ENCODE results near the gene TNNT1. TPM values are rescaled to one million over a fixed set of nuclear protein-coding genes. Genes with fewer than 3 reads are reported as not detected.

TNNT1 gene
- total RNA-seq, 2 donors from 2014 or later = 22.9 to 66.7 TPM

DNA sequence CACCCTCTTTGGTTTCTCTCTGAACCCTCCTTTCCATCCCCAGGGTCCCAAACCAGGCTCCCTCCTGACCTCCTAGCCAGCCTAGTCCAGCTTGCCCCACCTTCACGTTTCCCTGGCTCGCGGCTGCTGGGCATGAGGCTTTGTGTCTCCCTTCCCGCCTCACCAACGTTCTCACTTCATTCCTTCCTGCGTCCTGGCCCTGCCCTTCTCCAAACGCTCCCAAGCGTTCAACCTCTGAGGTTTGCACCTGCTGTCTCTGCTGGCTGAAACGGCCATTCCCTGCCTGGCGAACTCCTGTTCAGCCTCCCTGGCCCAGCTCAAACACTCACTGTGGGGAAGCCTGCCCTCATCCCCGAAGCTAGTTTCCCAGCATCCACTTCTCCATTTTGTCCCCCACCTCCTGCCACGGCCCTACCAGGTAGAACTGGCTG, 61.0 kb downstream of the TNNT1 start:
- H3K27me3 ChIP-seq (ENCODE audit: control insufficient read depth, insufficient read depth, low read length, poor library complexity, severe bottlenecking) = peaks cover 24% of the 10 kb centered on the region
- Mint-ChIP-seq H3K9me3 (peaks cover 2% of the 10 kb centered on the region), H3K27me3 (ENCODE audit: insufficient read depth) (peaks cover 38% of the 10 kb centered on the region), H3K4me3 (peak overlapping the region; percentile 62), H3K27ac (peak overlapping the region; percentile 81), H3K36me3 (ENCODE audit: low read depth) (peaks cover 20% of the 10 kb centered on the region), H3K4me1 (peaks cover 31% of the 10 kb centered on the region)
- peaks cover 14% of the 10 kb centered on the region for H3K36me3 ChIP-seq (ENCODE audit: control insufficient read depth, insufficient read depth, low read length)
- peak; percentile 60 for DNase-seq
- TF ChIP-seq, protein P1, sequence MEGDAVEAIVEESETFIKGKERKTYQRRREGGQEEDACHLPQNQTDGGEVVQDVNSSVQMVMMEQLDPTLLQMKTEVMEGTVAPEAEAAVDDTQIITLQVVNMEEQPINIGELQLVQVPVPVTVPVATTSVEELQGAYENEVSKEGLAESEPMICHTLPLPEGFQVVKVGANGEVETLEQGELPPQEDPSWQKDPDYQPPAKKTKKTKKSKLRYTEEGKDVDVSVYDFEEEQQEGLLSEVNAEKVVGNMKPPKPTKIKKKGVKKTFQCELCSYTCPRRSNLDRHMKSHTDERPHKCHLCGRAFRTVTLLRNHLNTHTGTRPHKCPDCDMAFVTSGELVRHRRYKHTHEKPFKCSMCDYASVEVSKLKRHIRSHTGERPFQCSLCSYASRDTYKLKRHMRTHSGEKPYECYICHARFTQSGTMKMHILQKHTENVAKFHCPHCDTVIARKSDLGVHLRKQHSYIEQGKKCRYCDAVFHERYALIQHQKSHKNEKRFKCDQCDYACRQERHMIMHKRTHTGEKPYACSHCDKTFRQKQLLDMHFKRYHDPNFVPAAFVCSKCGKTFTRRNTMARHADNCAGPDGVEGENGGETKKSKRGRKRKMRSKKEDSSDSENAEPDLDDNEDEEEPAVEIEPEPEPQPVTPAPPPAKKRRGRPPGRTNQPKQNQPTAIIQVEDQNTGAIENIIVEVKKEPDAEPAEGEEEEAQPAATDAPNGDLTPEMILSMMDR (conservative IDR thresholded peaks at IDR 0.05) = no peak
- no peaks in the 10 kb centered on the region for H3K9me3 ChIP-seq (ENCODE audit: control insufficient read depth, low read length)
- 76 to 83% methylated on average over 12 of the region's 12 CpGs for WGBS, 2 experiments (ENCODE audit: insufficient coverage in 1 of 2, insufficient read length in 1 of 2)
- no peak overlapping the region for H3K27ac ChIP-seq (ENCODE audit: low read depth, low read length)
- H3K9ac ChIP-seq (ENCODE audit: extremely low read depth, low read length, poor library complexity, severe bottlenecking) = no peak overlapping the region
- no peaks in the 10 kb centered on the region for H3K4me1 ChIP-seq (ENCODE audit: control insufficient read depth, insufficient read depth, low read length)
- peak overlapping the region; percentile 78 for H3K4me3 ChIP-seq (ENCODE audit: low read length)

DNA sequence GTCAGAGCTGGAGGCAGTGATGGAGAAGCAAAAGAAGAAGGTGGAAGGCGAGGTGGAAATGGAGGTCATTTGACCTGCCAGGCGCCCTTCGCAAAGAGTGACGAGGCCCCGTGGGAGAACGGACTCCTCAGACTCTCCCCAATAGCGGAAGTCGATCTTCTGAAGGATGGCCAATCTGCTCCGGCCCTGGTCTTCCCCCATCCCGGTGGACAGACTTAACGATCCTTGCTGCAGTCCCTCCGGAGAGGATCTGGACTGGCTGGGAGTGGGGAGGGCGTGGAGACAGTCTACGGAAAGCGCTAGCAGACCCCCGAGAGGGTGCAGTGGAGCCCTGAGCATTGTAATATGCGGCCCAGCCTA, 61.5 kb downstream of the TNNT1 start:
- Mint-ChIP-seq H3K4me3 (peak overlapping the region; percentile 62), H3K27ac (peak overlapping the region; percentile 73), H3K36me3 (ENCODE audit: low read depth) (peaks cover 22% of the 10 kb centered on the region), H3K4me1 (peaks cover 31% of the 10 kb centered on the region), H3K9me3 (peaks cover 5% of the 10 kb centered on the region), H3K27me3 (ENCODE audit: insufficient read depth) (peaks cover 43% of the 10 kb centered on the region)
- WGBS, 2 experiments (ENCODE audit: insufficient coverage in 1 of 2, insufficient read length in 1 of 2) = 44 to 47% methylated on average over 17 of the region's 17 CpGs
- Histone ChIP-seq H3K27ac (ENCODE audit: low read depth, low read length) (peak overlapping the region; percentile 27), H3K4me1 (ENCODE audit: control insufficient read depth, insufficient read depth, low read length) (no peaks in the 10 kb centered on the region), H3K27me3 (ENCODE audit: control insufficient read depth, insufficient read depth, low read length, poor library complexity, severe bottlenecking) (peaks cover 29% of the 10 kb centered on the region), H3K36me3 (ENCODE audit: control insufficient read depth, insufficient read depth, low read length) (peaks cover 14% of the 10 kb centered on the region), H3K9me3 (ENCODE audit: control insufficient read depth, low read length) (no peaks in the 10 kb centered on the region), H3K9ac (ENCODE audit: extremely low read depth, low read length, poor library complexity, severe bottlenecking) (peak overlapping the region; percentile 11), H3K4me3 (ENCODE audit: low read length) (peak overlapping the region; percentile 78)
- no peak for DNase-seq
- TF ChIP-seq, protein P1 (conservative IDR thresholded peaks at IDR 0.05) = no peak

DNA sequence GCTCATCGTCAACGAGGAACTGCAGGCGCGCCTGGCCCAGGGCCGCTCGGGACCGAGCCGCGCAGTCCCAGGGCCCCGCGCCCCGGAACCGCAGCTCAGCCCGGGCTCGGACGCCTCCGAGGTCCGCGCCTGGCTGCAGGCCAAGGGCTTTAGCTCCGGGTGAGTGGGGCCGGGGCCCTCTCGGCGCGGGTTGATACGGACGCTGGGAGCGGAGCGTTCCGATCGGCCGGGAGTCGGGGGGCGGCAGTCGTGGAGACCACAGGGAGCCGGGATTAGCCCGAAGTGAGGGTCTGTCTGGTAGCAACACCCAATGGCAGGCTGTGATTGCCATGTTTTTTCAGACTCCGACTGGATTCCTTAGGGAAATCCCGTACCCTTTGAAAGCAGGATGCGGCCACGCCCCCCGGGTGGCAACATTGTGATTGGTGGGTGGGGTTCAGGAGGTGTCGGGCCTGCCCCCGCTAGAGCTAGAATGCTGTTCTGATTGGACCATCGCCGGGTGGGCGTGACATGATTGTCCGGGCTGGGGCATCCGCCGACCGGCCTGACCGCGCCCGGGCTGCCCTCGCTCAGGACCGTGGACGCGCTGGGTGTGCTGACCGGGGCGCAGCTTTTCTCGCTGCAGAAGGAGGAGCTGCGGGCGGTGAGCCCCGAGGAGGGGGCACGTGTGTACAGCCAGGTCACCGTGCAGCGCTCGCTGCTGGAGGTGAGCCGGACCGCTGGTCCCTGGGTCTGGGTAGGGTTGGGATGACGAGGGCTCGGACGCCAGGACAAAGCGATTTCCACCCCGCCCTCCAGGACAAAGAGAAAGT, 62.1 kb downstream of the TNNT1 start:
- peak overlapping the region; percentile 73 for H3K27ac Mint-ChIP-seq
- Histone ChIP-seq H3K27me3 (ENCODE audit: control insufficient read depth, insufficient read depth, low read length, poor library complexity, severe bottlenecking) (peaks cover 35% of the 10 kb centered on the region), H3K9me3 (ENCODE audit: control insufficient read depth, low read length) (no peaks in the 10 kb centered on the region), H3K27ac (ENCODE audit: low read depth, low read length) (peak overlapping the region; percentile 37), H3K4me1 (ENCODE audit: control insufficient read depth, insufficient read depth, low read length) (no peaks in the 10 kb centered on the region), H3K4me3 (ENCODE audit: low read length) (peak overlapping the region; percentile 78), H3K36me3 (ENCODE audit: control insufficient read depth, insufficient read depth, low read length) (peaks cover 14% of the 10 kb centered on the region), H3K9ac (ENCODE audit: extremely low read depth, low read length, poor library complexity, severe bottlenecking) (peak overlapping the region; percentile 11)
- H3K27me3 Mint-ChIP-seq (ENCODE audit: insufficient read depth) = peaks cover 49% of the 10 kb centered on the region
- H3K4me3 Mint-ChIP-seq = peak overlapping the region; percentile 62
- H3K36me3 Mint-ChIP-seq (ENCODE audit: low read depth) = peaks cover 23% of the 10 kb centered on the region
- peak; percentile 99 for DNase-seq
- H3K4me1 Mint-ChIP-seq = peaks cover 31% of the 10 kb centered on the region
- peaks cover 8% of the 10 kb centered on the region for H3K9me3 Mint-ChIP-seq
- WGBS, 2 experiments (ENCODE audit: insufficient coverage in 1 of 2, insufficient read length in 1 of 2) = 1 to 2% methylated on average over 35 to 74 of the region's 74 CpGs
- TF ChIP-seq, protein P1 (conservative IDR thresholded peaks at IDR 0.05) = no peak

All from endodermal cell (in vitro differentiated cells).